ENCODE data around the gene SIM1.
A peak's percentile ranks its signal among the peaks of the same experiment; 100 is the strongest.

SIM1 gene

DNA sequence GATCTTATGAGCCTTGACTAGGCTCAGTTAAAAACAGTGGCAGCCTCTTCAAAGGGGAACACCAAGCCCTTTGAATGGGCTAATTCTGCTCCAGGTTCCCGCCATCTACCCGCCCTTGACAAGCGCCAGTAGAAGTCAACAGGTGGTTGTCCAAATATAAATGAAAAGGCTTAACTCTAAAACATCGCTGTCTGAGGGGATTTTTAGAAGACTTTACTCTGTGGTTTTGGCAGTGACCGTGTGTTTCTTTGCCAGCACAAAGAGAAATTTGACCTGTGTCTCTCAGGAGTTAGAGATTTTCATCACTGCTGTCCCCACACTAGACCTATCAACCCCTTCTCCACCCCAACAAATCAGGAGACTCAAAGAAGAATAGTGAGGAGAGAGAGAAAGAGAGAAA is 19.8 kb upstream of the SIM1 start:
- no peaks in the 10 kb centered on the region for H3K9me3 Mint-ChIP-seq
- no peak for ATAC-seq (ENCODE audit: low read depth)
- no peaks in the 10 kb centered on the region for H3K4me1 Mint-ChIP-seq
- DNase-seq (ENCODE audit: low spot score in 2 of 2): no peak
- H3K27me3 Mint-ChIP-seq: peaks cover 4% of the 10 kb centered on the region
- no peak overlapping the region for H3K27ac Mint-ChIP-seq
- H3K4me3 Mint-ChIP-seq: no peak overlapping the region
- no peaks in the 10 kb centered on the region for H3K36me3 Mint-ChIP-seq

DNA sequence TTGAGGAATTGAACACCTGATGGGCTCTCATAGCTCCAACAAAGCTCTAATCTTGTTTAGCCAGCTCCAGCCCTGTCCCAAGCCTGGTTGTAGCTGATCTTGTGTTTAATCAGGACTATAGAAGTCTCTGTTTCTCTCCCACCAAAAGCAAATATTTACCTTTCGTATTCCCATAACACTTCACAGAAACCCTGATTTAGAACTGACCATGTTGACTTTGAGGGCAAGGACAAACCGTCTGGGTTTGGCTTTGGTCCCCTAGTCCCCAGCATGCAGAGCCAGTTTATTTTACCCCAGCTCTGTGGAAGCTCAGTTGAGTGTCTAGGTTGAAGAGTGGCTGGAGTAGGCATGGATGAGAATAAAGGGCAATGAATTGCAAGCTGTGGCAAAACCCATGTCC is 18.0 kb upstream of the SIM1 start:
- Mint-ChIP-seq H3K27ac (no peak overlapping the region), H3K4me3 (no peak overlapping the region), H3K9me3 (no peaks in the 10 kb centered on the region), H3K27me3 (peaks cover 2% of the 10 kb centered on the region), H3K4me1 (no peaks in the 10 kb centered on the region), H3K36me3 (no peaks in the 10 kb centered on the region)
- DNase-seq (ENCODE audit: low spot score in 2 of 2) (no peak), ATAC-seq (ENCODE audit: low read depth) (no peak)

DNA sequence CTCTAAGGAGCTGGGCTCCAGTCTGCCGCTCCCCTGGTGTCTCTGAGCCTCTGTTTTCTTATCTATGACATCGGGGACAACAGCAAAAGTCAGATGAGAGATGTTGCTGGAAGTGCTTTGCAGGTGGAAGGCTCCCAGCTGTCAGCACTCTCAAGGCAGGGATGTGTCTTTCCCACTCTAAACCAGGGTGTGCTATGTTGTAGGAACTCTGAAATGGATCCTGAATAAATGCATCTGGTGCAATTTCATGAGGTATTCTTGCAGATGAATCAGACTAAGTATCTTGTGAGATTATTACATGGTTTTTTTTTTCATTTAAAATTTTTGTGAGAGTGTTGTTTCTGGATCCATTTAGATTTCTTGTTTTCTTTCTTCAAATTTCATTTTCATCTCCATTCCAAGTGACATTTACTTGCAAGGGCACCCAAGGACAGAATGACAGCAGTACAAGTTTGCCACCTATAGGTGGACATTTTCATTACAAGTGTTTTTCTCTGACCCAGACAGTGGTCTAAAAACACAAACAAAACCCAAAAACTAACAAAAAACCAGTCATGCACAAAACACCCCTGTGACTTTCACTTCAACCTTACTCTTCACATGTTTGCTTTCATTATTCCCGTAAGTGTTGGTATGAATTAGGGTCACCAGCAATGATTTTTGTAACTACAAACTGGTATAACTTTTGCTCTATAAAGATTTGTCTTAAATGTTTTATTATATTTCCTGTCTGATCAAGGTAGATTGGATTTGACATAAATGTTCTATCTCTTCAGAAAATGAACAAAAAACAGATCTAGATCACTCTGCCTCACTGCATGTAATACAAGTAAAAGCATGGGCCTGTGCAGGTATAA is 14.7 kb upstream of the SIM1 start:
- Mint-ChIP-seq H3K4me3 (no peak overlapping the region), H3K9me3 (no peaks in the 10 kb centered on the region)

DNA sequence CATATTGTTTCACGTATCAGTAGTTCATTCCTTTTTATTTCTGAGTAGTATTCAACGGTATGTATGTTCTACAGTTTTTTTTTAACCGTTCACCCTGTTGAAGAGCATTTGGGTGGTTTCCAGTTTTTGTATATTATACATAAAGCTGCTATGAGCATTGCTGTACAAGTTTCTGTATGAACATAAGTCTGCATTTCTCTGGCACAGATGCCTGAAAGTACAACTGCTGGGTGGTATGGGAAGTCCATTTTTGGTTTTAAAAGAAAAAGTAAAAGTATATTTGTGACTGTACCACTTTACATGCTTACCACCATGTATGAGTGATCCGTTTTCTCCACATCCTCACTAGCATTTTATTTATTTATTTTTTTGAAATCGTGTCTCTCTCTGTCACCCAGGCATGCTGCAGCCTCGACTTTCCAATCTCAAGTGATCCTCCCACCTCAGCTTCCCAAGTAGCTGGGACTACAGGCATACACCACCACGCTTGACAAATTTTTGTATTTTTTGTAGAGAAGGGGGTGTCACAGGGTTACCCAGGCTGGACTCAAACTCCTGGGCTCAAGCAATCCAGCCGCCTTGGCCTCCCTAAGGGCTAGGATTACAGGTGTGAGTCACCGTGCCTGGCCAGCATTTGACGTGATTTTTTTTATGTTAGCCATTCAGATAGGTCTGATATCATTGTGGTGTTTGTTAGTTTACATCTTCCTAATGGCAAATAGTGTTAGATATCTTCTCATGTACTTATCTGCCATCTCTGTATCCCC is 11.0 kb upstream of the SIM1 start:
- Mint-ChIP-seq H3K4me1 (peaks cover 2% of the 10 kb centered on the region), H3K4me3 (no peak overlapping the region), H3K27ac (no peak overlapping the region), H3K36me3 (no peaks in the 10 kb centered on the region), H3K9me3 (no peaks in the 10 kb centered on the region), H3K27me3 (peaks cover 9% of the 10 kb centered on the region)
- ATAC-seq (ENCODE audit: low read depth) (no peak), DNase-seq (ENCODE audit: low spot score in 2 of 2) (no peak)

More for the DNA sequence above, 14.7 kb upstream of the SIM1 start:
- DNase-seq (ENCODE audit: low spot score in 2 of 2) (no peak), ATAC-seq (ENCODE audit: low read depth) (no peak)
- Mint-ChIP-seq H3K36me3 (no peaks in the 10 kb centered on the region), H3K4me1 (no peaks in the 10 kb centered on the region), H3K27me3 (peaks cover 7% of the 10 kb centered on the region), H3K27ac (no peak overlapping the region)

DNA sequence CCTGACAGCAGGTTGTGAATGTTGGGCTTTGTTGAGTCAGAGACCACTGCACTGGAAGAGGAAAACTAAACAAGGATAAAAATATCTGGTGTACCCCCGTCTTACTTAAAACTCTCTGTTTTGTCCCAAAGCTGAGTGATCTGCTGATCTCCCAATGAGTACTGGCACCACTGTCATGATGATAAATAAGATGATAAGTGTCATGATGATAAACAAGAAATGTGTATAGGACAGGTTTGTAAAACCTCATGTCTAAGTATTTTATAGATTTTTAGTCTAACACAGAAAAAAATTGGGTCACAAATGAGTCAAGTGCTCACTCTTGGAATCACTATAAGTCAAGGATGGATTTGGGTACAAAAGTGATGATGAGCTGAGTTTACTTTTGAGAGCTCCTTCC is 8.5 kb upstream of the SIM1 start:
- H3K27me3 Mint-ChIP-seq: peaks cover 14% of the 10 kb centered on the region
- H3K4me1 Mint-ChIP-seq: peaks cover 2% of the 10 kb centered on the region
- no peaks in the 10 kb centered on the region for H3K9me3 Mint-ChIP-seq
- H3K27ac Mint-ChIP-seq: no peak overlapping the region
- no peak for DNase-seq (ENCODE audit: low spot score in 2 of 2)
- no peak overlapping the region for H3K4me3 Mint-ChIP-seq
- no peaks in the 10 kb centered on the region for H3K36me3 Mint-ChIP-seq
- ATAC-seq (ENCODE audit: low read depth): no peak

DNA sequence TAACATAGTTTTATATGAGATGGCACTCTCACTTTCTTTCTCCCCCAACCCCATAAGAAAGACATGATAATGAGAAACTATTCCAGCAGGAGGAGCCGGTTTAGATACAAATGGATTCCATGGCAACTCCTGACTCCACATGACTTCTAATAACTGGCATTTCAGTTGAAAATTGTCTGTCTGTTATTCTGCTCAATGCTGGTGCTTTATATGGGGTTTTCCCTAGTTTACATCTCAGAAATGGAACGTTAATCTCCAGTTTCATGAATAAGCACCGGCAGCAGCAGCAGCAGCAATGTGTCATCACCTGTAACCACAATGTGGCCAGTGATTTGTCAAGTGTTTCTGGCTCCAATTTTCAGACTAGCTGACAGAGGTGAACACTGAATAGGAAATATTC is 8.0 kb upstream of the SIM1 start:
- H3K4me3 Mint-ChIP-seq: no peak overlapping the region
- H3K27me3 Mint-ChIP-seq: peaks cover 17% of the 10 kb centered on the region
- DNase-seq (ENCODE audit: low spot score in 2 of 2) (no peak), ATAC-seq (ENCODE audit: low read depth) (peak; percentile 53)
- H3K27ac Mint-ChIP-seq: no peak overlapping the region
- H3K9me3 Mint-ChIP-seq: no peaks in the 10 kb centered on the region
- peaks cover 2% of the 10 kb centered on the region for H3K4me1 Mint-ChIP-seq
- no peaks in the 10 kb centered on the region for H3K36me3 Mint-ChIP-seq

DNA sequence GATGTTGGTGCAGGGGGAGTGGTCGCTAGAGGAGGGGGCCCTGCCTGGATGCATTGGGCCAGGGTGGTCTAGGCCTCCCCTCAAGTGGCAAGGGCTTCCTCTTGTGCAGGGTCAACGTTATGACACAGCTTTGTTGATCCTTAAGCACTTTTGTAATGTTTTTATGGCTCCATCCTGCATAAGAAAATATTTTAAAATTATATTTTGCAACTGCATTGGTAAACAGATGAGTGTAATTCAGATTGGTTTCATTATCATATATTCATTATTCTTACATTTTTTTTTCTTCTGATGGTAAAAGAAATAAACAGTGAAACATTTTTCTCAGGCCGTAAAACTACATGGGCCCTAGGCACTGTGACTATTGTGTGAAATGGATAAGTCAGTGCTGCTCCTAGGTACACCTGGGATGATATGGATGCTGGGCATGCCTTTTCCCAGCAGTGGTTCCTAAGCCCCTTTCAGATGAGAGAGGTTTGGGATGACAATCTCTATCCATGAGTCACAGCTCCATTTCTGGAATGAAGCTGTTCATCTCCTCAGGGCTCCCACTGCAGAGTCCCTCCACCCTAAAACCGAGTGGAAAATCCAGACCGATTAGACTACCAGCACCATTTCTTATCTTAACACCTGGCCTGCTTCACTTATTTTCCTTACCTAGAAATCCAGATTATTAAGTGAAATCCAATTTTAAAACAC is 5.8 kb upstream of the SIM1 start:
- DNase-seq (ENCODE audit: low spot score in 2 of 2) (no peak), ATAC-seq (ENCODE audit: low read depth) (no peak)
- Mint-ChIP-seq H3K4me3 (no peak overlapping the region), H3K27me3 (peaks cover 19% of the 10 kb centered on the region), H3K4me1 (peaks cover 9% of the 10 kb centered on the region), H3K27ac (no peak overlapping the region), H3K9me3 (peaks cover 2% of the 10 kb centered on the region), H3K36me3 (no peaks in the 10 kb centered on the region)

DNA sequence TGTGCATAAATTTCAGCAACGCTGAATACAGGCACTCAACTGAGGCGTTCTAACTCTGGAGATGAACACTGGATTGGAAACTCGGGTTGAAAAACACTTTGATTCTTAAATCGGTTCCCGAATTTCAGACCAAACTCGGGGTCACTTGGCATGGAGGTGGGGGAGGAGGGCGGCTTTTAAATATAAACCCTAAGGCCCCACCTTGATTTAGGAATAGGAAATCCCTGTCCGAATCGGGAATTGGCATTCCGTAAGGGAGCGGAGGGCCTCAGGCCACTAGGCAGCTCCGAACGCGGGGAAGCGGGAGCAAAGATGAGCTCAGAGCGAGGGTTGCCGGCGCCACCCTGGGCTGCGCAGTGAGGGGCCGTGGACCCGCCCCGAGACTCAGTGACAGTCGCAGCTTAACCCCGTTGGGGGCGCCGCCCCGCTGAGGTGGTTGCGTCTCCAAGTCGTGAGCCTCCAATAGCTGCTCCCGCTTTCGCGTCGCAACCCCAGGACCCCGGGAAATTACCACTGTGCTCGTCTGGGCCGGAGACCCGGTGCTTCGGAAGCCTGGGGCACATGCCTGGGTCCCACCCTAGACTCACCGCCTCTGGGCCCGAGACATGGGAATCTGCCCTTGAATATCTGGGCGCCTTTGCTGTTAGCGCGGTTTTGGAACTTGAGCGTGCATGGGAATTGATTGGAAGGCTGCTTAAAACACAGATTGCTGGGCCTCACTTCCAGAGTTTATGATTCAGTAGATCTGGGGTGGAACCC is 4.6 kb upstream of the SIM1 start:
- Mint-ChIP-seq H3K4me3 (no peak overlapping the region), H3K36me3 (no peaks in the 10 kb centered on the region), H3K4me1 (peaks cover 9% of the 10 kb centered on the region), H3K27ac (no peak overlapping the region), H3K9me3 (peaks cover 2% of the 10 kb centered on the region), H3K27me3 (peaks cover 21% of the 10 kb centered on the region)
- ATAC-seq (ENCODE audit: low read depth): no peak
- DNase-seq (ENCODE audit: low spot score in 2 of 2): no peak

DNA sequence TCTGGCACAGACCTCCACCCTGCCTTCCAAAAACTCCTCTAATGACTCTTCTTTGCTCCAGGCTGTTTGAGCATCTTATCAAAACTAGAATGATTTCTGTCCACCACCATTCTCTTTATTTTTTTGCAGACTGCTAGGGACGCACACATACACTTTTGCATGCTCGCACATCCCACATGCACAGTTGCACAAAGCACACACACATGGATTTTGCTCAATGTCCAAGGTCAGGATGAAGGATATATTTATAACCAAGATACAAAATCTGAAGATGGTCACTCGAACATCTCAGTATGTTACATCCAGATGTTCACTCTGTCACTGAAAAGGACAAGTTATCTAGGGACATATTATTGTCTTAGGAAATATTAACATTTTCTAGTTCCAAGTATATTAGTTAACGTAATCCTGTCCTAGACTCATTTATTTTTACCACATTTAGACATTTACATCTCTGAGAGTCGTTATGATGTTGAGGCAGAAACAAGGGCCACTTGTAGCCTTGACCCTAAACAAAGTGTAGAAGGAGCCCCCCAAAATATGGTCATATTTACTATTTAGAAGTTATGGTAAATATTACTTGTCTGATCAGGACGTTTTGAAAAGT is 3.4 kb upstream of the SIM1 start:
- H3K27me3 Mint-ChIP-seq: peaks cover 23% of the 10 kb centered on the region
- H3K36me3 Mint-ChIP-seq: no peaks in the 10 kb centered on the region
- H3K4me3 Mint-ChIP-seq: no peak overlapping the region
- peaks cover 9% of the 10 kb centered on the region for H3K4me1 Mint-ChIP-seq
- ATAC-seq (ENCODE audit: low read depth) (no peak), DNase-seq (ENCODE audit: low spot score in 2 of 2) (no peak)
- peaks cover 4% of the 10 kb centered on the region for H3K9me3 Mint-ChIP-seq
- no peak overlapping the region for H3K27ac Mint-ChIP-seq

DNA sequence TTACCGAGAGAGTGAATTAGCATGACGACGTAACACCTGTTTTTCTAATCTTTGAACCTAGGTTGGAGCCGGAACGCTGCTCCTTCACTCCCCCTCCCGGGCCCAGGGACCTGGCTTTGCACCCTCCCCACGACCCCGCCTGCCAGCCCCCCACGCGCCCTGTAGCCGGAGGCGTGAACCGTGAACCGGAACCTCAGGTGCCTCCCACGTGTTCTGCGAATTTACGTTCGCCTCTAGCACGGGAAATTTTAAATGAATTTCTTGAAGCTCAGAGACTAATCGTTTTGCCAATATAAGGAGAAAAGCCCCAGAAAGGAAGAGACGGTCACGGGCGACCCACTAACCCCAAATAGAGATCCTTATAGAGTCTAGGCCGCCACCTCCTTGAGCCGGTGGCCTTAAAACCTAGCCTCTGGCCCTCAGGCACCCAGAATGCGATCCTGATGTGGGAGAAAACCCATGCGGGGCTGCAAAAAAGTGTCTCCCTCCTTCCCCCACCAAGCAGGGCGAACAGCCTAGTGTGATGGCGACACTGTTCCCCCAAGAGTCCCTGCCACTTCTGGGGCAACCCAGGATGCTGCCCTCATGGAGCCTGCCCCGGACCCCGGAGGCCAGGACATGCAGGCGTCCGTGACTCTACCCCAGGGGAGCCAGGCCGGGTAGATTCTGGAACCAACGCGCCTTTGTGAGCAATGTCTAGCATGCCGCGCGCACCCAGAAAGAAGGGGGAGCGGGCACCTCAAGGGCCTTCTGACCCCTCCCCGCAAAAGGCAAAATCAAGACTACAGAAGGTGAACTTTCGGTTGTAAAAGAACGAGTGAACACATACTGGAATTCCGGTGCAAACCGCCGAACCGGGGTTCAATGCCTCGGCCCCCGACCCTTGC is 2.7 kb upstream of the SIM1 start:
- ATAC-seq (ENCODE audit: low read depth) (no peak), DNase-seq (ENCODE audit: low spot score in 2 of 2) (no peak)
- Mint-ChIP-seq H3K36me3 (no peaks in the 10 kb centered on the region), H3K27me3 (peaks cover 27% of the 10 kb centered on the region), H3K27ac (peak overlapping the region; percentile 73), H3K4me1 (peaks cover 9% of the 10 kb centered on the region), H3K9me3 (peaks cover 4% of the 10 kb centered on the region), H3K4me3 (no peak overlapping the region)

DNA sequence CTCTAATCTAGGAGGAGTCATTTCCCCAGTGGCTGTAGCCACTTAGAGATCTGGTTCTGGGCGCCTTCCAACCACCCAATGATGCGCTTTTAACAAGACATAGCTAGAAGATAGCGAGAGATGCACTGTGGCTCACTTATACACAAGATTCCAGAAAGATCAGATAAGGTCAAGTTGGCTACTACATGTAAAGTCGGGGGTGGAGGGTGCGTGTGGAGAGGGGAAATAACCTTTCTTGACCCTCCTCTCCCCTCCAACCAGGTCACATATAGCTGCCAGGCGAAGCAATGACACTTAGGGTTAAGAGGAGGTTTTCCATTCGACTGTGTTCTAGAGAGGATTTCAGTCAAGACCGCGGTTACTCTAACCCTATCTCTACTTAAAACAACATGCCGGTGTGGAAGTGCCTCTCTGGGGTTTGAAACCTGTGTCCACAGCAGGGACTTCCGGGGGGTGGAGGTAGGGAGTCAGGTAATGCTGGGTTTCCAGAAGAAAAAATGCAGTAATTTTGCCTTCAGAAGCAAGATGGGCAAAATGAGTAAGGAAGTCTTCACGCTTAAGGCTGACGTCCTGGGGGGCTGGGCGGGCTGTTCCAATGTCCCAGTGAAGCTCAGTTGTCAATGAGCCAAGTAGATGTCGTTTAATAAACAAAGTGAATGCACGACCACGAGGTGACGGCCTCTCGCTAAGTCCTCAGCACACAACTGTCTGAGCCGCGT is 1.8 kb upstream of the SIM1 start:
- Mint-ChIP-seq H3K27ac (peak overlapping the region; percentile 73), H3K4me1 (peaks cover 7% of the 10 kb centered on the region), H3K9me3 (peaks cover 4% of the 10 kb centered on the region), H3K4me3 (no peak overlapping the region), H3K27me3 (peaks cover 29% of the 10 kb centered on the region), H3K36me3 (no peaks in the 10 kb centered on the region)
- ATAC-seq (ENCODE audit: low read depth) (no peak), DNase-seq (ENCODE audit: low spot score in 2 of 2) (no peak)

DNA sequence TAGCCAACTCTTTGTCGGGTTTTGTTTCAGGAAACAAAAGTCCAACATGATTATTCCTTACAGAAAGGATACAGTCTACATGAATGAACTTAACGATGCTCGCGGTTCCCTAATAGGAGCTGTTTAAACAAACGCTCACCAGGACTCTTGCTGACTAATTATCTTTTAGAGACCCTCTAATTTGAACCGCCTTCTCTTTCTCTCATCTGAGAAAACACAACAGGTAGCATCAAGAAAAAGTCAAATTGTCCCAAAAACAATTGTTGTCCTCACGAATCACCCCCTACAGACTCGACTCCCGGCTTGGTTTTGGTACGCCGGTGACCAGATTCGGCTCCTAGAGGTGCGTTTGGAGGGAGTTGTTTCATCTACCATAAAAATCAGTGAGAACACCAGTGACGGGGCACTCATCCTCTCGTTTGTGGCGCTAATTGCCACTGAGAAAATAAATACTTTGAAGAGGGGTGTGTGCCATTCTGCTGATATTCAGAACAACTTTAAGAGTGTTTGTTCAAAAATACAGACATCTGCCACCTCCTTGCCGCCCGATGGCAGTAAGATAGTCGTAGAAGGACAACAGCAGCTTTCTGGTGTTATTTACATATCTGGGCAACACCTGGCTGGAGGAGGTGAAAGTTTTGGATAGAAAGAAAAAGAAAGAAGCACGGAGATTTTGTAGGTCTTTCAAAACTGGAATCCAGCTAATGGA is 1.1 kb upstream of the SIM1 start:
- no peaks in the 10 kb centered on the region for H3K36me3 Mint-ChIP-seq
- peaks cover 7% of the 10 kb centered on the region for H3K4me1 Mint-ChIP-seq
- DNase-seq (ENCODE audit: low spot score in 2 of 2) (no peak), ATAC-seq (ENCODE audit: low read depth) (no peak)
- peak overlapping the region; percentile 73 for H3K27ac Mint-ChIP-seq
- peaks cover 4% of the 10 kb centered on the region for H3K9me3 Mint-ChIP-seq
- H3K4me3 Mint-ChIP-seq: no peak overlapping the region
- H3K27me3 Mint-ChIP-seq: peaks cover 29% of the 10 kb centered on the region
